Measurements from ENCODE around the gene LAMA5. TPM values are rescaled to one million over a fixed set of nuclear protein-coding genes. Genes with fewer than 3 reads are reported as not detected.

The LAMA5 gene
- 0.70 and 0.77 TPM in 2 replicates for total RNA-seq

- intact Hi-C loops (cut with micrococcal nuclease): no loop called here
Measured at GRCh38 chr20:62367136-62367632, at the start of gene LAMA5. Gene LAMA5, minus strand, starts transcription at chr20:62367312. Its CDS starts 67 bp downstream, at chr20:62367245.

- intact Hi-C loops (cut with micrococcal nuclease): no loop called here
Measured at GRCh38 chr20:62415354-62416111, 48.4 kb upstream of the LAMA5 start.

DNA sequence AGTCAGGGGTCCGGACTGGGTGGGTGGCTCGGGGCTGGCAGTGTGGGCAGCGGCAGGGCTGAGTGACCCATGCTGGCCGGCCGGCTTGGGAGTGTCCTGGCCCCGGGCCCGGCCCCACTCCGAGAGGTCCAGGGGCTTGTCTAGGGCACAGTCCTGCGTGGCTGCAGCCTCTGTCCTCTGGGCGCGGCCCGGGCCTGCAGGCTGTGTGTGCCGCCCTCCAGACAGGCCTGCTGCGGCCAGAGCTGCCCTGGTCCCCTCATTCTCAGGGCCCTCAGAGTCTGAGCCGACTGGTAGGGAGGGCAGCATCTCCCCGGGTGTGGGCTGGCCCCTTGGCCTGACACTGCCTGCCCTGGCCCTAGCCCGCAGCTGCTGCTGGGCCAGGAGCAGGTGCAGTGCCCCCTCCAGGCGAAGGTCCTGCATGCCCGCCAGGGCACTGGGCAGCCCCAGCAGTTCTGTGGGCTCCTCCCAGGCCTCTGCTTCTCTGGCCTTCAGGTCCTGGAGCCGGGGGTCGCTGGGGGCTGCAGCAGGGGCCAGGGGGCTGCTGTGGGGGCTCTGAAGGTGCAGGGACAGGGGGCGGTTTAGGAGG lies 46.9 kb upstream of the LAMA5 start:
- intact Hi-C loops (cut with micrococcal nuclease): no loop called here

- intact Hi-C loops (cut with micrococcal nuclease): no loop called here
Measured at GRCh38 chr20:62413025-62413570, 46.0 kb upstream of the LAMA5 start.

DNA sequence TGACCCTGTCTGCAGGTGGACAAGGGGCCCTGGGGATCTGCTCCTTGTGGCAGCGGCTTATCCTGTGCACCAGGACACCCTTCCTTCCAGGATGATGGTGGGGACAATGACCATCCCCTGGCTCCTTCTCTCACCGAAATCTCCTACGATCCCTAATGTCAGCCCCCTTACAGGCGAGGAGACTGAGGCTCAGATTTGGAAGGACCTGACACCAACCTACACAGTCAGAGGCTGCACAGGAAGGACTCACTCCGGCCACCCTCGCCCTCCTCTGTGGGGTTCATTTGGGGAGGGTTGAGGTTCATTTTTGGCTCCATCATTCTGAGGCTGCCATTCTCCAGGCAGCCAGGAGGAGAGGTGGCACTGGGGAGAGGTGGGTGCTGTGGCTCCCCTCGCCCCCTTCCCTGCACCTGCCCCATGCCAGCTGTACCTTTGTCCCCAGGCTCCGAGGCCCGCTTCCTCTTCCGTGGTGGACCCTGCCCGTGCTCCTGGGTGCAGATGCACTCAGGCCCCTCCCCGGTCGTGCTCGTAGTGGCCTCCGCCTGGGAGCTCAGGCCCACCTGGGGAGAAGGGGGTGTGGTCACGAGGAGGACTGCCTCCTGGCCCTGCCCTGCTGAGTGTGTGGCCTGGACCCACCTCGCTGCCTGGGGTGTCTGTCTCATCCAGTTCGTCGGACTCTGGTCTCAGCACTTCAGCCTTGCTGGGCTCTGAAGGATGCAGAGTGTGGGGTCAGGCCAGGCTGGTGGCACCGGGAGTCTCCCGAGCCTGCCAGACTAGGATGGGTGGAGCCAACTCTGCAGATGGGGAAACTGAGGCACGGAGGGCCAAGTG lies 45.3 kb upstream of the LAMA5 start:
- intact Hi-C loops (cut with micrococcal nuclease): no loop called here

DNA sequence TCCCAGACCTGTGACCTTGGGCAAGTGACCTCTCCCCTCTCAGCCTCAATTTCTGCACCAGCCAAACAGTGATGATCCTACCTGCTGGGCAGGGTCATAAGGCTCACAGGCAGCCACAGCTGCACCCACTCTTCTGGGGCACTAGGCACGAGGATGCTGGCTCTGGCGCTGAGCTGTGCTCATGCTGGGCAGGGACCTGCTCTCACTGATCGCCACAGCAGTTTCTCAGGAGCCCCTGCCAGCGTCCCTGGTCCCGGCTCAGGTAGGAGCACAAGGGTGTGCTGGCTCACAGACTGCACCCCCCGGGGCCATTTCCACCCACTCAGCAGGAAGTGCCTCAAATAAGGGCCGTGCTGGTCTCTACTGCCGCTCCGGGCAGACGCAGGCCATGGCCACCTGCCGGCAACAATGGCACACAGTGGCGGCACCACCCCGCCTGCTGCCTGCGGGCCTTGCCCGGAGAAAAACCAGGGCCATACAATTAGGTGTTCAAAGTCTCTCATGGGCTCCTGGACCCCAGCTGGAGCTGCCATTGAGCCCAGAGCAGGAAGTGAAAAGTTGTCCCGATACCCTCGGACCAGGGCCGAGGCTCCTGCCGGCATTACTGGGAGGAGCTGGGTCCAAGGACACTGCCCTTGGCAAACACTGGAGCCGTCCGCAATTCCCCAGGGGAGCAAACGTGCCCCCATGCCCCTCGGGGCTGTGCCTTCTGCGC lies 44.5 kb upstream of the LAMA5 start:
- intact Hi-C loops (cut with micrococcal nuclease): no loop called here

GRCh38 chr20:62410746-62411478 lies 43.8 kb upstream of the LAMA5 start:
- intact Hi-C loops (cut with micrococcal nuclease): no loop called here

DNA sequence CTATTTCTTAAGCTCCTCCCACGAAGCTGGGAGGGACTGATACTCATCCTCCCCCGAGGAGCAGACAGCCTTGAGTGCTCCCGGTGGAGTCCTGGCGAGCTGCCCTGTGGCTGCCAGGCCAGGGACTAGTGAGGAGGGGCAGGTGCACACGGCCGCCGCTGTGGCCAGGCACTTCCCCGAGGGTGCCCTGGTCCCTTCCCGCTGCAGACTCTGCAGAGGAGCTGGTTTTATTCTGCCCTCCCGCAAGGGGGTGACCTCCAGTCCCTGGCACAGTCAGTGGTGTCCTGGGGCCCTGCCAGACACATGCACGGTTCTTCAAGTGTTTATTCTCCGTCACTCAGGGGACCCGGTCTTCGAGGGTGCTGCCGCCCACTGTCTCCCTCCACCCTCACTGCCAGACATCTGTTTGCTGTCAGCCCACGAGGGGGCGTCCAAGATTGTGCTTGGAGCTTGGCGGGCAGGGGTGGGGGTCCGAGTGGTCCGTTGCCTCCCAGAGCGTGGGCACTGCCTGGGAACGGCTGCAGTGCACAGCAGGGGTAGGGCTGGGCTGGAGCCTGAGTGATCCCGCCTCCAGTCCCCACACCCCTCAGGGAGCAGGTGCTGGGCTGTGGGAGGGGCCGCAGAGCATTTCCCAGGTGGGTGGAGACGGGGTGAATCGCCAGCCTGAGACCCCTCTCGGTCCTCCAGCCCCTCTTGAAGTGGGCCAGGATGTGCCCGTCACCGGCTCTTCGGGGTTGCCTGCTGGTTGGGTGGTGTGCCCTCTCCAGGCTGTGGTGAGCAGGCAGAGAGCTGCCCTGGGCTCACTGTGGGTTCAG lies 43.0 kb upstream of the LAMA5 start:
- intact Hi-C loops (cut with micrococcal nuclease): loop anchor here (5.0 kb wide), 3 partner anchors 228 to 807 kb away; partner anchors contain the start of genes LSM14B, MTG2 and YTHDF1

DNA sequence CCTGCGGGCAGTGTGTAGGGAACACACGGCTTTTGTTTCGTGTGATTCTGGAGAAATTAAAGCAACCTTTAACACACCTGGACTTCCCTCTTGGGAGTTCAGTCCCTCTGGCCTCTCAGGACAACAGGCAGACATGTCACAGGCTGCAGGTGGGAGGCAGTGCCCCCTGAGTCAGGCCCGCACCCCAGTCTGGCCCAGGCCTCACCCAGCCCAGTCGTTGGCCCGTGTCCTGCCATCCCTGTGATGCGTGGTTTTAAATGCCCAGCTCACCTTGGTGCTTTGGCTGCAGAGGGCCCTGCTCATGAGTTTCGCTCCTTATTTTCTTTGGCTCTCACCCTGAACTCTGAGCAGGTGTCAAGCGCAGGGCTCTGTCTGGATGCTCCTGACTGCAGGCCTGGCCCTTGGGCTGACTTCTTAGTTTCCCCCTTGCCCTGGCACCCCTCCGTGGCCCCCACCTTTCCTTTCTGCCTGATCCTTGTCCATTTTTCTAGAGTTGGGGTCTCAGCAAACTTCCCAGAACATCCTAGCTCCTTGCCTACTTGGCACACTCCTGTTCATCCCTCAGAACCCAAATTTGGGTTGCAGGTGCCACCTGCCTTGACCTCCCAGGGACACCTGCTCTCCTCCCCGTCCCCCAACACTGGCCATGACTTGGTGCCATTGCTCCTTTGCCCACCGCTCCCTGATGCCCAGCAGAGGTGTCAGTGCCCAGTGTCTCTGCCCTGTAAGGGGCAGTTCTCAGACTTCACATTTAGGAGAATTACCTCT lies 42.2 kb upstream of the LAMA5 start:
- intact Hi-C loops (cut with micrococcal nuclease): loop anchor here (5.0 kb wide), 3 partner anchors 227 to 808 kb away; partner anchors contain the start of genes LSM14B, MTG2 and YTHDF1

- intact Hi-C loops (cut with micrococcal nuclease): loop anchor here (5.0 kb wide), 3 partner anchors 226 to 809 kb away; partner anchors contain the start of genes LSM14B, MTG2 and YTHDF1
Measured at GRCh38 chr20:62408640-62409039, 41.5 kb upstream of the LAMA5 start.

DNA sequence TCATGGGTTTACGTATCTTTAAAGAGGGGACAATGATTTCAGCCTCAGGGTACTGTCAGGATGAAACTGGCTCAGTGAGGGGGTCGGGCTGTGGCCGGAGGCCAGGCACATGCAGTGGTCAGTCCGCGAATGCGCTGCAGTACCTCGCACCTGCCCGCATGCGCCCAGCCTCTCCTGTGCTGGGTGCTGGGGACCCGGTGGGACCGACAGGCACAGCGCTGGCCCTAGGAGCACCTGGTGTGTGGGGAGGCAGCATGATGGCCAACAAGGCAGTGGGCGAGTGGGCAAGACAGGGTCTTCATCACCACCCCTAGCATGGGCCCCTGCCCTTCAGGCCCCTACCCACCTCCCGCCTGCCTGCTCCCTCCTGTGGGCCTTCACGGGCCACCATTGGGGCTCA lies 40.9 kb upstream of the LAMA5 start:
- intact Hi-C loops (cut with micrococcal nuclease): loop anchor here (5.0 kb wide), 3 partner anchors 226 to 809 kb away; partner anchors contain the start of genes LSM14B, MTG2 and YTHDF1

DNA sequence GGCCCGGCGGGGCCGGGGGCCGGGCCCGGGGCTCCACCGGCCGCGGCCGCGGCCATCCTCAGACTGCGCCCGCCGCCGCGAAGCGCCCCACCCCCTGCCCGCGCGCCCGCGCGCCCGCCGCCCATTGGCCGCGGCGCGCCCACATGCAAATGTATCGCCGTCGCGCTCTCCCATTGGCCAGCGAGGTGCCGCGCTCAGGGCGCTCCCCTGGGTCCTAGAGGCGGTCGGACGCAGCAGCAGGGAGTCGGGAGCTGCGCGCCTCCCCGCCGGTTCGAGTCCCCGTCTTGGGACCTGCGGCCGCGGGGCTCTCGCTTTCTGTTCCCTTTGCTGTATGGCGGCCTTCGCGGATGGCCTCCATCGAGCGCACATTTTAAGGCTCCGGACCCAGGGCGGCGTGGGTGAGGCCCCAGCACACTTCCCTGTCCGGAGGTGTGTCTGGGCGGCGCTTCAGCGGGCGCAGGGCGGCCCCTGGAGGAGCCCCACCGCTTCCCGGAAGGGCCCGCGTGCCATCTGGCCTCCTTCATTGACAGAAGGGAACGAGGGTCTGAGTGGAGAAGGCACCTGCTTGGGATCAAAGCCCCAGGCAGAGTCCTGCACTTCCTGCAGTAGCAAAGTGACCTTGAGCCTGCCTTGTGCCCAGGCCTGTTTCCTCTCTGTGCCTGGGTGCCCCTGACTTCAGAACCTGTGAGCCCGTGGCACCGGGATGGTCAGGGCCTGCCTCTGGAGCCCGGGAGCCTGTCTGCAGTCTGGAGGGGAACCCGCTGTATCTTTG lies 40.3 kb upstream of the LAMA5 start, which contains the start of gene CABLES2:
TSS of gene CABLES2 (minus strand) at position 65 of the 772 bp plus-strand sequence. CDS start at position 56, 9 bp downstream.
- intact Hi-C loops (cut with micrococcal nuclease): loop anchor here (1.0 to 5.0 kb wide), 6 partner anchors 20 to 810 kb away; partner anchors contain the start of genes ADRM1, LSM14B, MTG2 and RPS21

- intact Hi-C loops (cut with micrococcal nuclease): loop anchor here (1.0 to 5.0 kb wide), 6 partner anchors 19 to 811 kb away; partner anchors contain the start of genes ADRM1, LSM14B, MTG2 and RPS21
Measured at GRCh38 chr20:62406635-62407176, 39.6 kb upstream of the LAMA5 start.

GRCh38 chr20:62405981-62406513 lies 38.9 kb upstream of the LAMA5 start:
- intact Hi-C loops (cut with micrococcal nuclease): loop anchor here (2.0 to 5.0 kb wide), 4 partner anchors 103 to 811 kb away; partner anchors contain the start of genes ADRM1, LSM14B, MTG2 and YTHDF1

GRCh38 chr20:62405108-62405980 lies 38.2 kb upstream of the LAMA5 start:
- intact Hi-C loops (cut with micrococcal nuclease): loop anchor here (5.0 kb wide), 3 partner anchors 223 to 812 kb away; partner anchors contain the start of genes LSM14B, MTG2 and YTHDF1

Measured in T-helper 2 cell treated with Interferon-gamma antibody and Interleukin-4, amounts not matched to agents 100 ng/mL and 5 ng/mL, for 36 hours (primary cell).